ENCODE data around the gene AP5Z1. TPM values are rescaled to one million over a fixed set of nuclear protein-coding genes. Genes with fewer than 3 reads are reported as not detected.

AP5Z1 gene
- total RNA-seq, 1 donor from 2014 or later = 40.5 TPM

- H3K27ac ChIP-seq = no peak overlapping the region
Measured at GRCh38 chr7:4817178-4817901, 41.9 kb downstream of the AP5Z1 start.

GRCh38 chr7:4818000-4818794, 42.8 kb downstream of the AP5Z1 start:
- Histone ChIP-seq H3K36me3 (no peaks in the 10 kb centered on the region), H3K27ac (no peak overlapping the region), H3K4me3 (no peak overlapping the region), H3K9me3 (no peaks in the 10 kb centered on the region), H3K27me3 (no peaks in the 10 kb centered on the region), H3K4me1 (peaks cover 9% of the 10 kb centered on the region)
- no peak for DNase-seq (ENCODE audit: extremely low spot score in 2 of 2)
- TF ChIP-seq POLR2AphosphoS5 (IDR thresholded peaks at IDR 0.05; ENCODE audit: insufficient read depth in 1 of 2, low read depth in 1 of 2) = no peak
- TF ChIP-seq CTCF (IDR thresholded peaks at IDR 0.05) = no peak
- no peak for TF ChIP-seq POLR2A (IDR thresholded peaks at IDR 0.05)
- intact Hi-C loops (cut with DNase I) = no loop called here

More at GRCh38 chr7:4817178-4817901, 41.9 kb downstream of the AP5Z1 start:
- intact Hi-C loops (cut with DNase I) = no loop called here
- TF ChIP-seq CTCF (IDR thresholded peaks at IDR 0.05) = no peak
- TF ChIP-seq POLR2A (IDR thresholded peaks at IDR 0.05) = no peak
- no peak for TF ChIP-seq POLR2AphosphoS5 (IDR thresholded peaks at IDR 0.05; ENCODE audit: insufficient read depth in 1 of 2, low read depth in 1 of 2)
- no peaks in the 10 kb centered on the region for H3K27me3 ChIP-seq
- H3K4me3 ChIP-seq = no peak overlapping the region
- H3K36me3 ChIP-seq = no peaks in the 10 kb centered on the region
- no peaks in the 10 kb centered on the region for H3K9me3 ChIP-seq
- H3K4me1 ChIP-seq = peaks cover 9% of the 10 kb centered on the region
- no peak for DNase-seq (ENCODE audit: extremely low spot score in 2 of 2)

GRCh38 chr7:4819560-4820404, 44.4 kb downstream of the AP5Z1 start:
- Histone ChIP-seq H3K27me3 (no peaks in the 10 kb centered on the region), H3K4me3 (no peak overlapping the region), H3K36me3 (no peaks in the 10 kb centered on the region), H3K9me3 (no peaks in the 10 kb centered on the region), H3K27ac (peak overlapping the region; percentile 2), H3K4me1 (peaks cover 9% of the 10 kb centered on the region)
- intact Hi-C loops (cut with DNase I) = loop anchor here (10.0 kb wide), 1 partner anchor 65 kb away; the partner anchor contains the start of gene RADIL
- no peak for DNase-seq (ENCODE audit: extremely low spot score in 2 of 2)
- TF ChIP-seq CTCF (IDR thresholded peaks at IDR 0.05) = no peak
- TF ChIP-seq POLR2AphosphoS5 (IDR thresholded peaks at IDR 0.05; ENCODE audit: insufficient read depth in 1 of 2, low read depth in 1 of 2) = no peak
- no peak for TF ChIP-seq POLR2A (IDR thresholded peaks at IDR 0.05)

- TF ChIP-seq CTCF (IDR thresholded peaks at IDR 0.05) (no peak), POLR2AphosphoS5 (IDR thresholded peaks at IDR 0.05; ENCODE audit: insufficient read depth in 1 of 2, low read depth in 1 of 2) (no peak), POLR2A (IDR thresholded peaks at IDR 0.05) (no peak)
- DNase-seq (ENCODE audit: extremely low spot score in 2 of 2) = no peak
- intact Hi-C loops (cut with DNase I) = loop anchor here (10.0 kb wide), 1 partner anchor 64 kb away; the partner anchor contains the start of gene RADIL
- Histone ChIP-seq H3K4me3 (no peak overlapping the region), H3K27me3 (no peaks in the 10 kb centered on the region), H3K4me1 (peaks cover 9% of the 10 kb centered on the region), H3K36me3 (no peaks in the 10 kb centered on the region), H3K27ac (no peak overlapping the region), H3K9me3 (no peaks in the 10 kb centered on the region)
Measured at GRCh38 chr7:4820405-4820966, 45.1 kb downstream of the AP5Z1 start.

Data from vagina (tissue), 2 donors.